Activated CD8-positive, alpha-beta memory T cell treated with anti-CD3 and anti-CD28 coated beads, Interleukin-2, amount 50 U/mL, for 4 hours (primary cell): Measurements from ENCODE around the gene COASY.

Experiments
- DNase-seq: peaks from one replicate; pipeline ENCODE4 v3.0.0-alpha.2; 2020

The COASY gene

GRCh38 chr17:42578282-42578869 is 16.4 kb downstream of the COASY start:
- peak; percentile 71 for DNase-seq

GRCh38 chr17:42579794-42580551 is 18.0 kb downstream of the COASY start:
- DNase-seq: no peak

GRCh38 chr17:42581744-42582270 is 19.9 kb downstream of the COASY start:
- DNase-seq: no peak

GRCh38 chr17:42584880-42585279 is 22.9 kb downstream of the COASY start:
- no peak for DNase-seq

GRCh38 chr17:42585353-42585752 is 23.4 kb downstream of the COASY start:
- no peak for DNase-seq

GRCh38 chr17:42586514-42587230 is 24.7 kb downstream of the COASY start:
- DNase-seq: no peak

GRCh38 chr17:42590886-42591285 is 28.9 kb downstream of the COASY start:
- no peak for DNase-seq

GRCh38 chr17:42591411-42591810 is 29.5 kb downstream of the COASY start:
- no peak for DNase-seq

GRCh38 chr17:42596386-42596785 is 34.4 kb downstream of the COASY start:
- DNase-seq: no peak

- DNase-seq: no peak
These were observed 37.0 kb downstream of the COASY start for GRCh38 chr17:42598905-42599304.

- DNase-seq: no peak
These were observed 41.4 kb downstream of the COASY start for GRCh38 chr17:42603318-42603717.

GRCh38 chr17:42607769-42608168 is 45.8 kb downstream of the COASY start:
- no peak for DNase-seq

GRCh38 chr17:42608305-42609181 is 46.6 kb downstream of the COASY start:
- no peak for DNase-seq

- DNase-seq: peak; percentile 99
These were observed 47.4 kb downstream of the COASY start, which contains the start of the genes RETREG3 and TUBG1 for GRCh38 chr17:42609182-42609813. TSS of gene RETREG3 (minus strand) at chr17:42609374. CDS start at chr17:42609324, 50 bp downstream. TSS of gene TUBG1 (plus strand) at chr17:42609683. CDS start at chr17:42609738, 55 bp downstream.

GRCh38 chr17:42609814-42610801 is 48.2 kb downstream of the COASY start:
- peak; percentile 28 for DNase-seq

- DNase-seq: no peak
These were observed 50.1 kb downstream of the COASY start for GRCh38 chr17:42612013-42612412.

- DNase-seq: no peak
These were observed 51.8 kb downstream of the COASY start for GRCh38 chr17:42613699-42614295.
